ENCODE measurements around the gene MAFB. TPM values are rescaled to one million over a fixed set of nuclear protein-coding genes. Genes with fewer than 3 reads are reported as not detected.

Gene MAFB
- total and polyA plus RNA-seq, 7 donors: 4.7 to 63.2 (median 11.0) TPM

GRCh38 chr20:40702504-40702903 is 13.5 kb upstream of the MAFB start:
- intact Hi-C loops (cut with DNase I): no loop called here
- no peak for ATAC-seq
- Histone ChIP-seq H3K36me3 (ENCODE audit: insufficient read depth in 1 of 2, low read depth in 1 of 2) (no peaks in the 10 kb centered on the region), H3K9me3 (no peaks in the 10 kb centered on the region), H3K27ac (no peak overlapping the region), H3K27me3 (ENCODE audit: insufficient read depth in 3 of 3, low read length in 2 of 3) (peaks cover 0 to 4% (median 4%) of the 10 kb centered on the region in 3 donors), H3K4me1 (no peaks in the 10 kb centered on the region), H3K4me3 (no peak overlapping the region)
- WGBS, 3 donors: 73 to 80% (median 76%) methylated on average over 4 of the region's 4 CpGs
- TF ChIP-seq CTCF (IDR thresholded peaks at IDR 0.05): no peak
- no peak for DNase-seq

GRCh38 chr20:40698744-40699143 is 9.7 kb upstream of the MAFB start:
- no peak for TF ChIP-seq CTCF (IDR thresholded peaks at IDR 0.05)
- H3K36me3 ChIP-seq (ENCODE audit: insufficient read depth in 1 of 2, low read depth in 1 of 2): no peaks in the 10 kb centered on the region
- no peaks in the 10 kb centered on the region for H3K9me3 ChIP-seq
- no peak for ATAC-seq
- intact Hi-C loops (cut with DNase I): loop anchor here in 1 of 2 donors (10.0 kb wide), 1 partner anchor 534 kb away; no protein-coding TSS in a partner anchor
- H3K27me3 ChIP-seq (ENCODE audit: insufficient read depth in 3 of 3, low read length in 2 of 3): peaks cover 0 to 10% (median 2%) of the 10 kb centered on the region in 3 donors
- no peaks in the 10 kb centered on the region for H3K4me1 ChIP-seq
- H3K27ac ChIP-seq: no peak overlapping the region
- no peak for DNase-seq
- no peak overlapping the region for H3K4me3 ChIP-seq

- no peaks in the 10 kb centered on the region for H3K4me1 ChIP-seq
- peaks cover 0 to 11% (median 2%) of the 10 kb centered on the region in 3 donors for H3K27me3 ChIP-seq (ENCODE audit: insufficient read depth in 3 of 3, low read length in 2 of 3)
- ATAC-seq (no peak), DNase-seq (no peak)
- no peak for TF ChIP-seq CTCF (IDR thresholded peaks at IDR 0.05)
- H3K9me3 ChIP-seq: no peaks in the 10 kb centered on the region
- H3K4me3 ChIP-seq: no peak overlapping the region
- WGBS, 3 donors: 76 to 94% (median 88%) methylated on average over 1 of the region's 1 CpG
- no peak overlapping the region for H3K27ac ChIP-seq
- H3K36me3 ChIP-seq (ENCODE audit: insufficient read depth in 1 of 2, low read depth in 1 of 2): no peaks in the 10 kb centered on the region
- intact Hi-C loops (cut with DNase I): loop anchor here in 1 of 2 donors (10.0 kb wide), 1 partner anchor 533 kb away; no protein-coding TSS in a partner anchor
These were observed 9.2 kb upstream of the MAFB start for GRCh38 chr20:40698281-40698680.

- Histone ChIP-seq H3K27me3 (ENCODE audit: insufficient read depth in 3 of 3, low read length in 2 of 3) (peaks cover 0 to 17% (median 5%) of the 10 kb centered on the region in 3 donors), H3K36me3 (ENCODE audit: insufficient read depth in 1 of 2, low read depth in 1 of 2) (no peaks in the 10 kb centered on the region), H3K27ac (no peak overlapping the region), H3K4me3 (no peak overlapping the region), H3K4me1 (no peaks in the 10 kb centered on the region), H3K9me3 (no peaks in the 10 kb centered on the region)
- intact Hi-C loops (cut with DNase I): loop anchor here in 1 of 2 donors (10.0 kb wide), 1 partner anchor 533 kb away; no protein-coding TSS in a partner anchor
- DNase-seq (no peak), ATAC-seq (no peak)
- no peak for TF ChIP-seq CTCF (IDR thresholded peaks at IDR 0.05)
- WGBS, 3 donors: 32 to 36% (median 32%) methylated on average over 5 of the region's 5 CpGs
These were observed 8.5 kb upstream of the MAFB start for GRCh38 chr20:40697541-40697940.

- Histone ChIP-seq H3K36me3 (ENCODE audit: insufficient read depth in 1 of 2, low read depth in 1 of 2) (no peaks in the 10 kb centered on the region), H3K4me3 (no peak overlapping the region), H3K27ac (no peak overlapping the region), H3K9me3 (no peaks in the 10 kb centered on the region), H3K27me3 (ENCODE audit: insufficient read depth in 3 of 3, low read length in 2 of 3) (peaks cover 0 to 35% (median 10%) of the 10 kb centered on the region in 3 donors), H3K4me1 (peaks cover 2% of the 10 kb centered on the region)
- no peak for TF ChIP-seq CTCF (IDR thresholded peaks at IDR 0.05)
- intact Hi-C loops (cut with DNase I): loop anchor here in 1 of 2 donors (10.0 kb wide), 1 partner anchor 530 kb away; no protein-coding TSS in a partner anchor
- DNase-seq (no peak), ATAC-seq (no peak)
These were observed 6.2 kb upstream of the MAFB start for GRCh38 chr20:40695214-40695613.
